ENCODE data around the gene SERPINA9.

Gene SERPINA9

DNA sequence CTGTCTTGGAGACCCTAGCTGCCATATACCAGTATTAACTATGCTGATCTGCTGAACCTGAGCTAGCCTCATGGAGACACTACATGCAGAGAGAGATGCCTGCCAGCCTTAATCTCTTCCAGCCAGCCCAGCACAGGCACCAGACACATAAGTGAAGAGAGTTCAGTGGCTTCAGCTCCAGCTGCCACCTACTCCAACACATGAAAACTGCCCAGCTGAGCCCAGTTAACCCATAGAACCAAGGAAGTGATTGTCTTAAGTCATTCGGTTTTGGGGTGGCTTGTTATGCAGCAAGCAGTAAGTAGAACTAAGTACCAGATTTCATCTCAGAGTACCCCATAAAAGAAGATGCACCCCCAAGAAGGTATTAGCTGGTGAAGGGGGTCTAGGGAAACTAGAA, 31.0 kb downstream of the SERPINA9 start:
- no peak for TF ChIP-seq CTCF (IDR thresholded peaks at IDR 0.05)
- TF ChIP-seq ZFX (IDR thresholded peaks at IDR 0.05; ENCODE audit: borderline replicate concordance) = no peak
- no peak overlapping the region for H3K27ac ChIP-seq

GRCh38 chr14:94441531-94442205, 34.3 kb downstream of the SERPINA9 start:
- no peak overlapping the region for H3K27ac ChIP-seq
- TF ChIP-seq CTCF (IDR thresholded peaks at IDR 0.05) = no peak
- TF ChIP-seq ZFX (IDR thresholded peaks at IDR 0.05; ENCODE audit: borderline replicate concordance) = no peak

DNA sequence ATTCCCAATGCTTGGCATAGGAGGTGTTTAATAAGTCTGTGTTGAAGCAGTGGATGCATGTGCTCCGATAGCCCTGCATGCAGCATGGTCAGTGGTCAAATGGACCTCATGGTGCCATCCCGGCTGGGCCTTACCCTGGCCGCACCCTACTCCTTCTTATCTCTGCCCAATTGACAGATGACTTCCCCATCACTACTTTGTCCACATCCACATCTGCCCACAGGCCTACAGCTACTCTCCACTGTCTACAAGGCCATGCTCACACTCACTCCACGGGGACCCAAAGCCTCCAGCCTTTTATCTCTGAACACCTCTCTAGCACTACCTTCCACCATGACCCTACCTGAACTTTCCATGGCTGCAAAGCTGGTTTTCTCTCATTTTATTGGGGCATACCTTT, 34.9 kb downstream of the SERPINA9 start:
- no peak overlapping the region for H3K27ac ChIP-seq
- TF ChIP-seq CTCF (IDR thresholded peaks at IDR 0.05) (no peak), ZFX (IDR thresholded peaks at IDR 0.05; ENCODE audit: borderline replicate concordance) (no peak)

GRCh38 chr14:94439453-94440057, 36.4 kb downstream of the SERPINA9 start:
- no peak overlapping the region for H3K27ac ChIP-seq
- TF ChIP-seq ZFX (IDR thresholded peaks at IDR 0.05; ENCODE audit: borderline replicate concordance) (no peak), CTCF (IDR thresholded peaks at IDR 0.05) (no peak)

DNA sequence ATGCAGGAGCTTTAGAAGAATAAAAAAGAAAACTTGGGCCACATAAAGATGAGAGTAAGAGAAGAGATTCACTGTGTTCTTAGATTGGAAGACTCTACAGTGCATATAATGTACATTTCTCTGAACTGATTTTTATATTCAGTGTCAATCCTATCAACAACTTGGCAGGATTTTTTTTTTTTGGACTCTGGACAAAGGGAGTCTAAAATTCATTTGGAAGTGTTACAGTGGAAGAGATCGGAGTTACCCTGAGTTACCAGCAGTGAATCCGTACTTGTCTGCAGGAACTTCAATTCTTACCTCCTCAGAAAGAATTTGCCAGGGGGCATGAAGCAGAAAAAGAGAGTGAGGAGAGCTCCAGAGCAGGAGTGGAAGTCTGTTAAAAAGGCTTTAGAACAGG, 47.4 kb downstream of the SERPINA9 start:
- TF ChIP-seq CTCF (IDR thresholded peaks at IDR 0.05) (no peak), ZFX (IDR thresholded peaks at IDR 0.05; ENCODE audit: borderline replicate concordance) (no peak)

DNA sequence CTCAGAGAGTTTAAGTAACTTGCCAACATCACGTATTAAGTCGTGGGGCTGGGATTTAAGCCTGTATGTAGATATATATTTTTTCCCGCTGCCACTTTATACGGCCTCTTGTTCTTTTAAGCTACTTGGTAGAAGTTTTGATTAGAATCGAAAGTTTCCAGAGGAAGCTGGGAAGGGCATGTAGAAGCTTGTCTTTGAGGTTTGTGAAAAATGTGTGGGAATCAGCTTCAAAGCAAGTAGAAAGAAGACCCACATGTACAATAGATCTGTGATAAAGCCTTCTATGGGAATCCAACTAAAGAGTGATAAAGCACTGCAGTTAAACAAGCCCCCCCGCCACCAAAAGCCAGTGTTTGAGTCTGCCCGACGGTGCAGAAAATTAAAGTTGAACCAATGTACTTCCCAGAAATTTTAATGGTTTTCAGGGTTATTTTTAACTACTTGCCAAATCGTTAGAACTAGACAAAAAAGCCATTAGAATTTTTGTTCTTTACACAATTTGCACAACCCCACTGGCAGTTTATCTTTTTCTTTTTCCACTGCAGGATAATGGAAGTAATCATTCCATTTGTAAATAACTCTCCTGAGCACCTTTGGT, 48.9 kb downstream of the SERPINA9 start:
- TF ChIP-seq ZFX (IDR thresholded peaks at IDR 0.05; ENCODE audit: borderline replicate concordance) (no peak), CTCF (IDR thresholded peaks at IDR 0.05) (no peak)
- no peak overlapping the region for H3K27ac ChIP-seq

More for the DNA sequence above, 47.4 kb downstream of the SERPINA9 start:
- no peak overlapping the region for H3K27ac ChIP-seq

DNA sequence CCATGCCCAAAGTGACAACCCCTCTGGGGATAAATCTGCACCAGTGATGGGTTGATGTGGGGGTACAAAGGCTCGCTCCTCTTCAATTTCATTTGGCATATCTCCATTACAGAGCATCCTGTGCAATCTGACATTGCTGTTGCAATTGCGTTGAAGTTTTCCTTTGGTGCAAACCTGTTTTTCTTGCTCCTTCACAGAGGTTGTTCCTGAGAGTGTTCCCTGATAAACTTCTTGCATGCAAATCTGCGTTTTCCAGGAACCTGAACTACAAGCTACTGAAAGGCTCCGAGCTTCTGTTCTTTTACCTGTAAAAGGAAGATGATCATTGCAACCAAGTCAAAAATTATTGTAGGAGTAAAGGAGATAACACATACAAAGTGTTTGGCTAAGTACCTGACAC, 49.5 kb downstream of the SERPINA9 start:
- TF ChIP-seq ZFX (IDR thresholded peaks at IDR 0.05; ENCODE audit: borderline replicate concordance) = no peak
- H3K27ac ChIP-seq = no peak overlapping the region

All from 22Rv1 (cell line).